Epithelial cell of esophagus (primary cell): ENCODE measurements around the gene KRT35.

Experiments
- DNase-seq: peaks from one replicate; pipeline ENCODE4 v3.0.0; 2010; ENCODE audit warnings: low read depth
- H3K4me3 ChIP-seq: 2 replicates; pipeline ENCODE4 v1.5.1; 2011; ENCODE audit warnings: mild to moderate bottlenecking, low read length, control low read depth
- CTCF ChIP-seq: IDR thresholded peaks from 2 replicates; pipeline ENCODE4 v1.5.1; 2011; ENCODE audit warnings: low read depth, mild to moderate bottlenecking, low read length, control low read depth, inconsistent platforms; ENCODE audit not compliant: insufficient read depth; ENCODE audit errors: missing control alignments

Gene KRT35

DNA sequence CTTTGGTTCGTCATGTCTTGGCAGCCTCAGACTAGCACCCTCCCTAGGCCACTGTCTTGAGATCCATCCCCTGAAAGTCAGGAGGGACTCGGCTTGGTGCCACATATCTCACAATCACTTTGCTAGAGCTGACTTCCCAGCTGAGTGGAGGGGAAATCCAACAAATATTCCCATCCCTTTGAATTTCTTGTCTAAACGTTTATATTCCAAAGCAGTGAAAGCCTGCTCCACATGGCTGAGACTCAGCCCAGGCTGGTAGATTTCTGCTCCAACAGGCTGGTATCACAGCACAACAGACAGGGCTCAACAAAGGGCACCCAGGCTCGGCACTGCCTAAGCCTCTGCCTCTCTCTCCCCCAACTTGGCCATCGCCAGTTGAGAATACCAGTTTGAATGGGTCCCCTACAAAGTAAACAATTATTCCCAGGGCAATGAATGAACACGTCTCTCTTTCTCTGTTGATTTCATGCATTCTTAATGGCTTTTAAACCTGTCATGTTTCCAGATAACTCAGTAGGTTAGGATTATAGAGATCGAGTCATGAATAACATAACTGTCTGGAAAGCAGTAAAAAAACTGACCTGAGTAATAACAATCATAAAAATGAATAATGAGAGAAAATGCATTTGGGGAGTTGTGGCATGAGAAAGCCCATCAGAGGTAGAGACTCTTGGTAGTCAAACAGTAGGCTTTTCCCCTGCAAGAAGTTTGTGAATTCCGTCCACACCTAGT is 23.5 kb upstream of the KRT35 start:
- TF ChIP-seq CTCF = no peak
- DNase-seq = no peak
- H3K4me3 ChIP-seq = no peak overlapping the region

GRCh38 chr17:41503202-41503601 is 22.3 kb upstream of the KRT35 start:
- no peak for TF ChIP-seq CTCF
- no peak overlapping the region for H3K4me3 ChIP-seq
- DNase-seq = no peak

- peak; percentile 79 for DNase-seq
- H3K4me3 ChIP-seq = no peak overlapping the region
- TF ChIP-seq CTCF = peak; percentile 7
Measured at GRCh38 chr17:41500131-41500911, 19.4 kb upstream of the KRT35 start.

- no peak overlapping the region for H3K4me3 ChIP-seq
- no peak for DNase-seq
- TF ChIP-seq CTCF = no peak
Measured at GRCh38 chr17:41499714-41500113, 18.8 kb upstream of the KRT35 start.

DNA sequence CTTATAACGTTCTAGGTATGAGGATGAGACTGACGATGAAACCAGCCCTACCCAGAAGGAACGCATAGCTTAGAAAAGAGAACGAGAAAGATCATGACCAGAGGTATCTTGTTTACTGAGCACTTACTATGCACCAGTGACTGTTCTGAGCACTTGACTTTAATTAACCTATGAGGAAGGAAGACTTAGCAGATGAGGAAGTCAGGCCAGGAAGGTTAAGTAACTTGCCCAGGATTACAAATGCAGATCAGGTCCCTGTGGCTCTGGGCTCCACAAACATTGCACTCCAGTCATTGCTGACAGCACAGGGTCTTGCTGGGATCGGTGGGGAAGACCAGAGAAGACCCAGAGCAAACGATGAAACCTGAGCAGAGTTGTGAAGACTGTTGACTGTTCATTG is 17.3 kb upstream of the KRT35 start:
- no peak for TF ChIP-seq CTCF

GRCh38 chr17:41496803-41497484 is 16.0 kb upstream of the KRT35 start:
- H3K4me3 ChIP-seq = no peak overlapping the region
- peak; percentile 93 for DNase-seq
- TF ChIP-seq CTCF = peak; percentile 91

More for the DNA sequence above, 17.3 kb upstream of the KRT35 start:
- peak; percentile 32 for DNase-seq
- no peak overlapping the region for H3K4me3 ChIP-seq
